Mucosa of descending colon (tissue), 3 donors: Measurements from ENCODE around the gene ZFP57. TPM values are rescaled to one million over a fixed set of nuclear protein-coding genes. Genes with fewer than 3 reads are reported as not detected.
A peak's percentile ranks its signal among the peaks of the same experiment; 100 is the strongest.

Experiments used
- ATAC-seq: fragments of 200-7000 bp; cut with Tn5 transposase; one replicate; pipeline ENCODE4 v1.9.1; 2020; ENCODE audit warnings: mild to moderate bottlenecking, moderate library complexity
- DNase-seq, 3 donors: peaks; one replicate each; pipeline ENCODE4 v3.0.0-alpha.2; 2020
- H3K36me3 ChIP-seq: fragments of 200-600 bp; one replicate; pipeline ENCODE4 v1.8.0; 2021; ENCODE audit warnings: low read depth, mild to moderate bottlenecking
- H3K4me1 ChIP-seq: fragments of 200-600 bp; one replicate; pipeline ENCODE4 v1.8.0; 2021; ENCODE audit warnings: low read depth, mild to moderate bottlenecking
- H3K4me3 ChIP-seq: fragments of 200-600 bp; one replicate; pipeline ENCODE4 v1.8.0; 2021; ENCODE audit warnings: mild to moderate bottlenecking
- H3K9me3 ChIP-seq: fragments of 200-600 bp; one replicate; pipeline ENCODE4 v1.8.0; 2021; ENCODE audit warnings: mild to moderate bottlenecking
- intact Hi-C, 2 donors: fragments of 100-400 bp; cut with DNase I in 1 of 2; cut with micrococcal nuclease in 1 of 2; formaldehyde crosslinking; loops; one replicate each; pipeline versions ENCODE4 v1.11.0 to v1.11.1; 2022; cut with DNase I, micrococcal nuclease
- total RNA-seq, 3 donors: library from RNA; stranded (reverse); fragmentation: NEBNext Ultra II Directional in 2 of 3; extraction: Animal tissue kit (Norgen Biotek cat#: 25700) in 2 of 3; gene quantifications; one replicate each; pipeline versions ENCODE4 v1.2.1 to v1.2.4, GENCODE V29; 2021 to 2023
- TF ChIP-seq, protein P1 (sequence below): fragments of 200-600 bp; IDR thresholded peaks from one replicate; pipeline ENCODE4 v1.8.0; 2022; ENCODE audit warnings: antibody characterized with exemption, mild to moderate bottlenecking
- donor health status: DM: no; HTN: no; CAD: no; lungs with moderate emphysema.
- donor health status: DM: no; HTN: no; CAD: no.
- donor health status: DM: no; HTN: yes; CAD: no.

ZFP57 gene
- total RNA-seq, 3 donors from 2014 or later: not detected

DNA sequence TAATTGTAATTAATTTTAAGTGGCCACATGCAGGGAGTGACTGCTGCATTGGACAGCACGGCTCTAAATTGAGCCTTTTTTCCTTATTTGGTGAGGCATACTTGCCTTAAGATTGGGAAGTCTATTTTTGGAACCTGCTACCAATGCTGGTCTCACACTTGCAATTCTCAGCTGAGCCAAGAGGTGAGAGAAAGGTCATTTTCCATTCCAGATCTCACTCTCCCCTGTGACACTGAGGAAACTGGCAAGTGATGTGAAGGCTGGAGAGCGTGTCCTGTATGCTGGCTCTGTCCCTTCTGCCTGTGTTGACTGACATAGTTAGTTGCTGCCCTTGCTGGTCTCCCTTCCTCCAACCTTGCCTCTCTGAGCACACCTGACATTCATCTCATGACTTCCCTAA is 24.8 kb downstream of the ZFP57 start:
- intact Hi-C loops: no loop called here
- TF ChIP-seq, protein P1, sequence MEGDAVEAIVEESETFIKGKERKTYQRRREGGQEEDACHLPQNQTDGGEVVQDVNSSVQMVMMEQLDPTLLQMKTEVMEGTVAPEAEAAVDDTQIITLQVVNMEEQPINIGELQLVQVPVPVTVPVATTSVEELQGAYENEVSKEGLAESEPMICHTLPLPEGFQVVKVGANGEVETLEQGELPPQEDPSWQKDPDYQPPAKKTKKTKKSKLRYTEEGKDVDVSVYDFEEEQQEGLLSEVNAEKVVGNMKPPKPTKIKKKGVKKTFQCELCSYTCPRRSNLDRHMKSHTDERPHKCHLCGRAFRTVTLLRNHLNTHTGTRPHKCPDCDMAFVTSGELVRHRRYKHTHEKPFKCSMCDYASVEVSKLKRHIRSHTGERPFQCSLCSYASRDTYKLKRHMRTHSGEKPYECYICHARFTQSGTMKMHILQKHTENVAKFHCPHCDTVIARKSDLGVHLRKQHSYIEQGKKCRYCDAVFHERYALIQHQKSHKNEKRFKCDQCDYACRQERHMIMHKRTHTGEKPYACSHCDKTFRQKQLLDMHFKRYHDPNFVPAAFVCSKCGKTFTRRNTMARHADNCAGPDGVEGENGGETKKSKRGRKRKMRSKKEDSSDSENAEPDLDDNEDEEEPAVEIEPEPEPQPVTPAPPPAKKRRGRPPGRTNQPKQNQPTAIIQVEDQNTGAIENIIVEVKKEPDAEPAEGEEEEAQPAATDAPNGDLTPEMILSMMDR: no peak
- H3K4me1 ChIP-seq: no peaks in the 10 kb centered on the region
- no peaks in the 10 kb centered on the region for H3K36me3 ChIP-seq
- H3K9me3 ChIP-seq: no peaks in the 10 kb centered on the region
- no peak overlapping the region for H3K4me3 ChIP-seq
- ATAC-seq (no peak), DNase-seq (no peak)

DNA sequence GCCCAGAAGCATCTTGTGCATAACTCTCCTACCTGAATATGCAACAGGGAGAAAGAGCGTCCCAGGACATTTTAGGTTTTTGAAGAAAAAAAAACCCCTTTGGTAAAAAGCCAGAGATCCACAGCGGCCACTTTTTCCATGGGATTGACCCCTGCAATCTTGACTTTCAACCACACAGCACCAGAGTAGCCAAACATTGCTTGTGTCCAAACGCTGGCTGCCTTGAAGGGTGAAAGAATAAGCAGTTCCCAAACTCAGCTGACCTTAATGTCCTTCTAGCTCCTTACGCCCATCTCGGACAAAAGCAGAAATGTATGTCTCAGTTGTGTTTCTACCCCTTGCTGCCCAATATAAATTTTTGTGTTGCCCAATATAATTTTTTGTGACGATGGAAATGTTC is 25.3 kb downstream of the ZFP57 start:
- ATAC-seq: no peak
- intact Hi-C loops: no loop called here
- no peaks in the 10 kb centered on the region for H3K4me1 ChIP-seq
- no peak for DNase-seq
- TF ChIP-seq, protein P1: no peak
- H3K4me3 ChIP-seq: no peak overlapping the region
- no peaks in the 10 kb centered on the region for H3K9me3 ChIP-seq
- H3K36me3 ChIP-seq: no peaks in the 10 kb centered on the region

DNA sequence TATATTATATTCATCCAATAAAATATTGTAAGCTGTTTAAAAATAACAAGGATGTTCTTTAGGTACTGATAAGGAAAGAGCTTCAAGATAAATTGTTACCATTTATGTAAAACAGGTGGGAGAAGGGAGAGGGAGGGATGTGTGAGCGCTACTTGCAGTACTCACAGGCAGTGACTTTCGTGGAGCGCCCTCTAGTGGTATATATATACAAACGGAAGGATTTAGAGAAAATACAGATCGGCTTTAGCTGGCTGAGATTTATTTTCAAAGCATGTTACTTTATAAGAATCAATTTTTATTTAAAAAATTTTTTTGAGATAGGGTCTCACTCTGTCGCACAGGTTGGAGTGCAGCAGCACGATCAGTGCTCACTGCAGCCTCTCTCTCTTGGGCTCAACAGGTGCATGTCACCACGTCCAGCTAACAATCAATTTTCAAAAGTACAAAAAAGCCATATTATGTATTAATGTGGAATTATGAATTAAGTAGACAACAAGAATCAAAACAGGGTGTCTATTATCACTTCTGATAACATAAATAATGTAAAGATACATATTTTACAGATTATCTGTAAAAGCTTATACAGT is 27.4 kb downstream of the ZFP57 start:
- H3K36me3 ChIP-seq: no peaks in the 10 kb centered on the region
- no peak overlapping the region for H3K4me3 ChIP-seq
- intact Hi-C loops: no loop called here
- no peaks in the 10 kb centered on the region for H3K9me3 ChIP-seq
- DNase-seq (peak in 1 of 3 donors; percentile 64), ATAC-seq (no peak)
- H3K4me1 ChIP-seq: no peaks in the 10 kb centered on the region
- TF ChIP-seq, protein P1: peak; percentile 39

DNA sequence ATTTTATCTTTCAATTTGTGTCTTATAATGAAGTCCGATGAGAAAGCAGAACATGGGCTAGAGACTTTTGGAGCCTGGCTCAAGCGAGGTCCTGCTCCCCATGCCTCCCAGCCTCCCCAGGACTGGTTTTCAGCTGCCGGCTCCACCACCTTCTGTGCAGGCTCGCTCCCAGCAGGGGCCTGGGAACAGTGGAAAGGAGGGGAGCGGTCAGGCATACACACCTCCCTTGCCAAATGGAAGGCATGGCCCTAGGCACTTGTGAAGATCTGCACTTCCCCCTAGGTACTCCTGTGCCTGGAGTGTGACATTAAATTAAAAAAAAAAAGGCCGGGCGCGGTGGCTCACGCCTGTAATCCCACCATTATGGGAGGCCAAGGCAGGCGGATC is 28.8 kb downstream of the ZFP57 start:
- TF ChIP-seq, protein P1: no peak

DNA sequence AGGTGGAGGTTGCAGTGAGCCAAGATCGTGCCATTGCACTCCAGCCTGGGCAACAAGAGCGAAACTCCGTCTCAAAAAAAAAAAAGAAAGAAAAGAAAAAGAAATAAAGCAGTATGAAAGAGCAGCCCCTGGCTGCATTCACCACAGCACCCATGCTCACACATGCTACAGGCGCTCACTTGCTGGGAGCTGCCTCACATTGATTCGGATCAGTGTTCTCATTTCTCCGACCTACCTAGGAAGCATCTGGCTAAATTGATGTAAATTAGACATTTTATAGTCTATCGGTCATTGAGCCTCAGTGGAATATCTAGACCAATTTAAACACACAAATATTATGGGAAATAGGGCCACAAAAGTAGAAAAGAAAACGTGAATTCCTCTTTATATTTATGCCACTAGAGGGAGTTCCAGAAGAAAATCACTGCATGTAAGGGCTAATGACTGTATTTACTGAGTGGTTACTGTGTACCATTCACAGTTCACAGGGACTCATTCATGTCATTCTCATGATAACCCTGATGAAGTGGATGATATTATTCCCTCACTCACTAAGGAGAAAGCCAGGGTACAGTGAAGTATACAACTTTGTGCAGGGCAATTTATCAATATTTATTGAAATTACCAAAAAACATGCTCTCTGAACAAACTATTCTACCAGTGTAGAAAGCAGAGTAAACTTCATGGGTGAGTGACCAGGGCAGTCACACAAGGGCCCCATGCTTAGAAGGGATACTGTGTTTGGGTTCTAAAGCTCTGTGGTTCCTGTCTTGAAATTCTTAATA is 29.3 kb downstream of the ZFP57 start:
- DNase-seq: no peak
- intact Hi-C loops: no loop called here
- Histone ChIP-seq H3K36me3 (no peaks in the 10 kb centered on the region), H3K4me1 (no peaks in the 10 kb centered on the region), H3K4me3 (no peak overlapping the region), H3K9me3 (no peaks in the 10 kb centered on the region)
- TF ChIP-seq, protein P1: peak; percentile 24
- no peak for ATAC-seq

More for the DNA sequence above, 28.8 kb downstream of the ZFP57 start:
- Histone ChIP-seq H3K36me3 (no peaks in the 10 kb centered on the region), H3K9me3 (no peaks in the 10 kb centered on the region), H3K4me1 (no peaks in the 10 kb centered on the region), H3K4me3 (no peak overlapping the region)
- intact Hi-C loops: no loop called here
- ATAC-seq (no peak), DNase-seq (no peak)
